ENCODE results near the gene HIF1A.

The HIF1A gene

DNA sequence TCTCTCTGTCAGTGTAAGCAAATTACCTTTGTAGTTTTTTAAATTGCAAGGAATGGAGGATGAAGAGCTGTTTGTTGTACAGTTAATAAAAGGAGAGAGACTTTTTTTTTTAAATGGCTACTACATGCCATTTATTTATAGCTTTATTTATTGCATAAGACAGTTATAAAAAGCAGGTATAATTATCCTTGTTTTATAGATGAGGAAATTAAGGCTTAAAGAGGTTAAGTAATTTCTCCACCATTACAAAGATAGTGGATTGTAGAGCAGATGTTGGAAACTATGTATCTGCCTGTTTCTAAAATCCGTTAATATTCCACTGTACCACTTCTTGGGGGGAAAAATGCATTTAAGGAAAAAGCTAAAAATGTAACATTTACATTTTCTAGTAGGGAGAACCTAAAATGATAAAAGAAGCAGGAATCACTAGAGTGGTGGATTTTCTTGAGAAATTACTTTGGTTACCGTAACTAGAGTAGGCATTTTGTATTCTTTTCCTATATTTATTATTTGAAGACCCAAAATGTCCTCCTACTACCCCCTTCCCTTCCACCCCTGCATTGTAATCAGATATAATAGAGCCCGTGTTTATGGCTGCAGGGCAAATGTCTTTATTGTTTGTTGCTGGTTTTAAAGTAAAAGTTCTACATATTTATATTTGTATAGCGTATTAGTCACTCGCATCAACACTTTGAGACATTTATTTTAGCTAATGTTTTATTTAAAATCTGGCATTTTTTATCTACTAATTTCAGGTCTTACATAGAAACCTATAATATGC, 69.2 kb downstream of the HIF1A start:
- TF ChIP-seq, protein P1, sequence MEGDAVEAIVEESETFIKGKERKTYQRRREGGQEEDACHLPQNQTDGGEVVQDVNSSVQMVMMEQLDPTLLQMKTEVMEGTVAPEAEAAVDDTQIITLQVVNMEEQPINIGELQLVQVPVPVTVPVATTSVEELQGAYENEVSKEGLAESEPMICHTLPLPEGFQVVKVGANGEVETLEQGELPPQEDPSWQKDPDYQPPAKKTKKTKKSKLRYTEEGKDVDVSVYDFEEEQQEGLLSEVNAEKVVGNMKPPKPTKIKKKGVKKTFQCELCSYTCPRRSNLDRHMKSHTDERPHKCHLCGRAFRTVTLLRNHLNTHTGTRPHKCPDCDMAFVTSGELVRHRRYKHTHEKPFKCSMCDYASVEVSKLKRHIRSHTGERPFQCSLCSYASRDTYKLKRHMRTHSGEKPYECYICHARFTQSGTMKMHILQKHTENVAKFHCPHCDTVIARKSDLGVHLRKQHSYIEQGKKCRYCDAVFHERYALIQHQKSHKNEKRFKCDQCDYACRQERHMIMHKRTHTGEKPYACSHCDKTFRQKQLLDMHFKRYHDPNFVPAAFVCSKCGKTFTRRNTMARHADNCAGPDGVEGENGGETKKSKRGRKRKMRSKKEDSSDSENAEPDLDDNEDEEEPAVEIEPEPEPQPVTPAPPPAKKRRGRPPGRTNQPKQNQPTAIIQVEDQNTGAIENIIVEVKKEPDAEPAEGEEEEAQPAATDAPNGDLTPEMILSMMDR (IDR thresholded peaks at IDR 0.05), result no peak
- Histone ChIP-seq H3K27ac (no peak overlapping the region), H3K36me3 (no peaks in the 10 kb centered on the region), H3K9me3 (no peaks in the 10 kb centered on the region), H3K27me3 (no peaks in the 10 kb centered on the region), H3K4me1 (ENCODE audit: control insufficient read depth in 1 of 2, insufficient read depth in 1 of 2, low read depth in 1 of 2, low read length in 1 of 2) (peaks cover 11 to 16% of the 10 kb centered on the region in 2 experiments), H3K4me3 (ENCODE audit: low read depth in 1 of 2, low read length in 1 of 2) (no peak overlapping the region)

DNA sequence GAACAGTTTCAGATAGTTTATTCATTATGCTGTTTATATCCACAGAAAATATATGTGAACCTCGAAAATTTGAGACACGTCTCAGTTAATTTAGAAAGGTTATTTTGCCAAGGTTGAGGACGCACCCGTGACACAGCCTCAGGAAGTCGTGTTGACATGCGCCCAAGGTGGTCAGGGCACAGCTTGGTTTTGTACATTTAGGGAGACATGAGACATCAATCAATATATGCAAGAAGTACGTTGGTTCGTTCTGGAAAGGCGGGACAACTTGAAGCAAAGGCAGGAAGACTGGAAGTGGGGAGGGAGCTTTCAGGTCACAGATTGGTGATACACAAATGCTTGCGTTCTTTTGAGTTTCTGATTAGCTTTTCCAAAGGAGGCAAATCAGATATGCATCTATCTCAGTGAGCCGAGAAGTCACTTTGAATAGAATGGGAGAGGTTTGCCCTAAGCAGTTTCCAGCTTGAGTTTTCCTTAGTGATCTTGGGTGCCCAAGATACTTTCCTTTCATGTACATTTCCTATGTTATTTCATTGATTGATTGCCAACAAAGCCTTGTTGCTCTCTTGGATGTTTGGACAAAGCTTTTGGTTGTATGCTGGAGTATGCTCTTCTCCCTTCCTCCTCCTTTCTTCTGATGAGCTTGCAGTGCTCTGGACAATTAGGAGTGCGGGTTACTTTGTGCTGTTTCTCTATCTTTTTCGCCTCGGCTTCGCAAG, 70.1 kb downstream of the HIF1A start:
- H3K4me3 ChIP-seq (ENCODE audit: low read depth in 1 of 2, low read length in 1 of 2), result no peak overlapping the region

DNA sequence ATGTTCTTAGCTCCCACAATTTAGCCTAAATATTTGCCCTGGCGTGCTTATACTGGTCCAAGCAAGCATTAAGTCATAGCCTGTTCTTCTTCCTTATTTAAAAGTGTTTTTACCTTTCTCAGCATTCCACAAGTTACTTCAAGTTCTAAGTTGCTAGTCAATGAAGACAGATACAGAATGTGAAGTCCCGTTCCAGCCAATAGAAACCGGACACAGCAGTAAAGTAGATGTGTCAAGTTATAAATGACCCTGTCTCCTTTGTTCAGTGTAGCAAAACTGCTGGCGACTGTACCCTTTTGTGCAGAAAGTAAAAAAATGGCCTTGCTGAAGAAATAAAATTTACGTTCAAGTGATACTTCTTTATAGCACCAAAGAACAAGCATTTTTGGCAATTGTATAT, 70.8 kb downstream of the HIF1A start:
- TF ChIP-seq, protein P1 (IDR thresholded peaks at IDR 0.05), result no peak
- no peak overlapping the region for H3K4me3 ChIP-seq (ENCODE audit: low read depth in 1 of 2, low read length in 1 of 2)
- H3K27me3 ChIP-seq, result no peaks in the 10 kb centered on the region
- H3K36me3 ChIP-seq, result peaks cover 8% of the 10 kb centered on the region
- H3K9me3 ChIP-seq, result no peaks in the 10 kb centered on the region
- H3K27ac ChIP-seq, result no peak overlapping the region
- H3K4me1 ChIP-seq (ENCODE audit: control insufficient read depth in 1 of 2, insufficient read depth in 1 of 2, low read depth in 1 of 2, low read length in 1 of 2), result peaks cover 11 to 16% of the 10 kb centered on the region in 2 experiments

More for the DNA sequence above, 70.1 kb downstream of the HIF1A start:
- H3K27me3 ChIP-seq, result no peaks in the 10 kb centered on the region
- TF ChIP-seq, protein P1 (IDR thresholded peaks at IDR 0.05), result no peak
- H3K36me3 ChIP-seq, result peaks cover 3% of the 10 kb centered on the region
- peaks cover 11 to 16% of the 10 kb centered on the region in 2 experiments for H3K4me1 ChIP-seq (ENCODE audit: control insufficient read depth in 1 of 2, insufficient read depth in 1 of 2, low read depth in 1 of 2, low read length in 1 of 2)
- no peaks in the 10 kb centered on the region for H3K9me3 ChIP-seq
- H3K27ac ChIP-seq, result no peak overlapping the region

DNA sequence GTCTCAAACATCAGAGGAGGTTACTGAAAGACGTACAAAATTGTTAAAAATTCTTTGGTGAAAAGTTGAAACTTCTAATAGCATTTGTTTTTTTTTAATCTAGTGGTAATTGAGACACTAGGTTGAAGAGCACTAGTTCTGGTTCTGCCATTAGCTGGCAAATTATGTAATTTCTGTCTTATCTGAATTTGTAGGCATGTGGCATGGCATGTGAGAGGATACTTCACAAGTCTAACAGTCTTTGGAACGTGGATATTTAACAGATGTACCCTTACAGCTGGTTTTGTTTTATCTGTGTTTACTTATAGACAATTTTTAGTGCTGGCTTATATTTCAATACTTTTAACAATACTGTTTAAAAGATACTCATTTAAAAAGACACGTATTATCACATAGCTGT, 72.9 kb downstream of the HIF1A start:
- Histone ChIP-seq H3K27ac (no peak overlapping the region), H3K9me3 (no peaks in the 10 kb centered on the region), H3K36me3 (peaks cover 8% of the 10 kb centered on the region), H3K4me1 (ENCODE audit: control insufficient read depth in 1 of 2, insufficient read depth in 1 of 2, low read depth in 1 of 2, low read length in 1 of 2) (peaks cover 0 to under 1% of the 10 kb centered on the region in 2 experiments), H3K4me3 (ENCODE audit: low read depth in 1 of 2, low read length in 1 of 2) (no peak overlapping the region), H3K27me3 (no peaks in the 10 kb centered on the region)
- TF ChIP-seq, protein P1 (IDR thresholded peaks at IDR 0.05), result no peak

DNA sequence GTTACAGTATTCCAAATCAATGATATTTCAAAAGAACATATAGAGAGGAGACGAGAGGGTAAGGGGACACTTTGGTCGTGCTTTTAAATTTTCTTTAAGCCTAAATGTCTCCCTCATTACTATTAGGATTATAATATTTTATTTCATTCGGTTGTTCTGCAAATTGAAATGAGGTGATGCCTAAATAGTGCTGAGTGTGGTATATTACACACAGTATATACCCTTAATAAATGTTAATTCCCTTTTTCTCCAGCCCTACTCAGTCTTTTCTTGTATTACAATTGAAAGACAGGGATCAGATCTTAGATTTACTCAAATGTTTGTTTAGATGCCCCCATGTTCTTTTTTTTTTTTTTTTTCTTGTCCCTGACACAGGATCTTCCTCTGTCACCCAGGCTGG, 74.6 kb downstream of the HIF1A start:
- H3K27ac ChIP-seq, result no peak overlapping the region
- no peak overlapping the region for H3K4me3 ChIP-seq (ENCODE audit: low read depth in 1 of 2, low read length in 1 of 2)
- TF ChIP-seq, protein P1 (IDR thresholded peaks at IDR 0.05), result no peak
- no peaks in the 10 kb centered on the region for H3K9me3 ChIP-seq
- no peaks in the 10 kb centered on the region for H3K27me3 ChIP-seq
- H3K4me1 ChIP-seq (ENCODE audit: control insufficient read depth in 1 of 2, insufficient read depth in 1 of 2, low read depth in 1 of 2, low read length in 1 of 2), result no peaks in the 10 kb centered on the region
- peaks cover 8% of the 10 kb centered on the region for H3K36me3 ChIP-seq
